HCT116 (cell line): Measurements from ENCODE around the gene ELF3.

Experiments
- CTCF ChIP-seq, 3 experiments: fragments of 200-600 bp in 1 of 3; sonication (generic) in 1 of 3; IDR thresholded peaks in 2 of 3; conservative IDR thresholded peaks in 1 of 3; 2 replicates each; pipeline ENCODE4 v1.5.1; 2012 to 2017; ENCODE audit warnings: low read depth in 2 of 3, low read length in 2 of 3, antibody characterized with exemption in 1 of 3, borderline replicate concordance in 1 of 3, control low read depth in 1 of 3, mild to moderate bottlenecking in 1 of 3, mixed read lengths in 1 of 3, mixed run types in 1 of 3, moderate library complexity in 1 of 3; ENCODE audit not compliant: insufficient read depth in 1 of 3
- EZH2 ChIP-seq: fragments of 200-600 bp; sonication (generic); IDR thresholded peaks from 2 replicates; pipeline ENCODE4 v1.6.1; 2017; ENCODE audit warnings: antibody characterized with exemption, mixed run types
- SIN3A ChIP-seq: IDR thresholded peaks from 2 replicates; pipeline ENCODE4 v1.6.1; 2012; ENCODE audit warnings: low read depth
- YY1 ChIP-seq: IDR thresholded peaks from 2 replicates; pipeline ENCODE4 v1.6.1; 2011; ENCODE audit warnings: low read length, low read depth, moderate library complexity, mild to moderate bottlenecking; ENCODE audit not compliant: insufficient replicate concordance; ENCODE audit errors: extremely low read depth

- no peak for TF ChIP-seq CTCF (IDR thresholded peaks at IDR 0.05 in 2 of 3, conservative IDR thresholded peaks at IDR 0.05 in 1 of 3; ENCODE audit: borderline replicate concordance in 1 of 3, insufficient read depth in 1 of 3, low read depth in 2 of 3, low read length in 2 of 3)
- TF ChIP-seq EZH2 = no peak
- no peak for TF ChIP-seq YY1
- no peak for TF ChIP-seq SIN3A
Observed at GRCh38 chr1:202016811-202017748, 6.7 kb downstream of the ELF3 start.
